Keratinocyte (primary cell): ENCODE data around the gene GRIA3. TPM values are rescaled to one million over a fixed set of nuclear protein-coding genes. Genes with fewer than 3 reads are reported as not detected.

Experiments used
- DNase-seq: peaks from one replicate; pipeline ENCODE4 v3.0.0-alpha.2; 2011; ENCODE audit warnings: low read depth, missing footprints, low spot score
- FAIRE-seq: peaks from 2 replicates; lab custom pipeline; 2011; peaks lifted over from hg19 to GRCh38; lab: Jason Lieb, UNC
- H2AFZ ChIP-seq: 2 replicates; pipeline ENCODE4 v1.6.0; 2012; ENCODE audit warnings: low read length, control low read depth, inconsistent platforms; ENCODE audit not compliant: control insufficient read depth
- H3K27ac ChIP-seq: 2 replicates; pipeline ENCODE4 v1.5.1; 2011; ENCODE audit warnings: low read length; ENCODE audit not compliant: control insufficient read depth, insufficient read depth
- H3K27me3 ChIP-seq: 3 replicates; pipeline ENCODE4 v1.6.0; 2011; ENCODE audit warnings: low read length; ENCODE audit not compliant: control insufficient read depth, insufficient read depth; ENCODE audit errors: extremely low read depth
- H3K36me3 ChIP-seq, 2 experiments: 2 replicates in 1 of 2; 3 replicates in 1 of 2; pipeline ENCODE4 v1.5.1; 2011; ENCODE audit warnings: low read length in 2 of 2, mild to moderate bottlenecking in 1 of 2; ENCODE audit not compliant: control insufficient read depth in 2 of 2, insufficient read depth in 2 of 2; ENCODE audit errors: extremely low read depth in 1 of 2
- H3K4me1 ChIP-seq: 3 replicates; pipeline ENCODE4 v1.5.1; 2011; ENCODE audit warnings: low read length; ENCODE audit not compliant: control insufficient read depth, insufficient read depth; ENCODE audit errors: extremely low read depth
- H3K4me2 ChIP-seq: 3 replicates; pipeline ENCODE4 v1.6.0; 2011; ENCODE audit warnings: low read depth, low read length; ENCODE audit not compliant: control insufficient read depth, insufficient read depth; ENCODE audit errors: extremely low read depth
- H3K4me3 ChIP-seq, 3 experiments: fragments of 200-600 bp in 1 of 3; sonication (generic) in 1 of 3; 2 replicates in 2 of 3; 3 replicates in 1 of 3; pipeline ENCODE4 v1.5.1; 2011 to 2016; ENCODE audit warnings: low read length in 3 of 3, mild to moderate bottlenecking in 3 of 3, control low read depth in 2 of 3, inconsistent platforms in 1 of 3, low read depth in 1 of 3, mixed read lengths in 1 of 3, mixed run types in 1 of 3, moderate library complexity in 1 of 3; ENCODE audit not compliant: control insufficient read depth in 2 of 3, insufficient read depth in 2 of 3; ENCODE audit errors: extremely low read depth in 1 of 3
- H3K79me2 ChIP-seq: 2 replicates; pipeline ENCODE4 v1.6.0; 2012; ENCODE audit warnings: low read length; ENCODE audit not compliant: control insufficient read depth, insufficient read depth
- H3K9ac ChIP-seq: 3 replicates; pipeline ENCODE4 v1.6.0; 2011; ENCODE audit warnings: low read length; ENCODE audit not compliant: control insufficient read depth, insufficient read depth; ENCODE audit errors: extremely low read depth
- H3K9me1 ChIP-seq: 3 replicates; pipeline ENCODE4 v1.6.0; 2011; ENCODE audit warnings: low read length; ENCODE audit not compliant: control insufficient read depth, insufficient read depth; ENCODE audit errors: extremely low read depth
- H3K9me3 ChIP-seq: 2 replicates; pipeline ENCODE4 v1.5.1; 2012; ENCODE audit warnings: low read depth, low read length; ENCODE audit not compliant: control insufficient read depth
- H4K20me1 ChIP-seq: 3 replicates; pipeline ENCODE4 v1.6.0; 2011; ENCODE audit warnings: low read length; ENCODE audit not compliant: control insufficient read depth, insufficient read depth; ENCODE audit errors: extremely low read depth
- EZH2 ChIP-seq: IDR thresholded peaks from one replicate; pipeline ENCODE4 v1.6.1; 2012; ENCODE audit warnings: inconsistent platforms, mild to moderate bottlenecking, low read length, moderate library complexity
- dilution Hi-C: fragments of 300-500 bp; cut with MboI; formaldehyde crosslinking; loops from one replicate; pipeline ENCODE4 v1.7.0; 2020; ENCODE audit warnings: low sequenced_read_pairs; ENCODE audit not compliant: extremely low pct_ligation_motif_present
- polyA plus RNA-seq, 5 experiments: library from polyadenylated mRNA; depleted of rRNA in 3 of 5; stranded (reverse) in 3 of 5; stranded (forward) in 1 of 5; unstranded in 1 of 5; fragments of >200 nt; gene quantifications; 1 replicate in 1 of 5; 2 replicates in 3 of 5; 3 replicates in 1 of 5; pipeline versions ENCODE4 v1.2.1 to v1.2.3, GENCODE V29; 2011 to 2012; ENCODE audit warnings: missing spikeins in 2 of 5, low read depth in 1 of 5, low replicate concordance in 1 of 5
- TF ChIP-seq, protein P1 (sequence below), 3 experiments: IDR thresholded peaks in 1 of 3; conservative IDR thresholded peaks in 1 of 3; optimal IDR thresholded peaks in 1 of 3; 2 replicates in 2 of 3; 3 replicates in 1 of 3; pipeline versions ENCODE3 to v1.5.1; 2011; ENCODE audit warnings: low read length in 3 of 3, mild to moderate bottlenecking in 3 of 3, moderate library complexity in 2 of 3, control low read depth in 1 of 3, inconsistent platforms in 1 of 3; ENCODE audit not compliant: insufficient read depth in 2 of 3; ENCODE audit errors: extremely low read depth in 1 of 3

The GRIA3 gene
- polyA plus RNA-seq, 1 donor (not counting 4 experiments of a cell fraction or from before 2014, with no cell fraction given), result not detected

DNA sequence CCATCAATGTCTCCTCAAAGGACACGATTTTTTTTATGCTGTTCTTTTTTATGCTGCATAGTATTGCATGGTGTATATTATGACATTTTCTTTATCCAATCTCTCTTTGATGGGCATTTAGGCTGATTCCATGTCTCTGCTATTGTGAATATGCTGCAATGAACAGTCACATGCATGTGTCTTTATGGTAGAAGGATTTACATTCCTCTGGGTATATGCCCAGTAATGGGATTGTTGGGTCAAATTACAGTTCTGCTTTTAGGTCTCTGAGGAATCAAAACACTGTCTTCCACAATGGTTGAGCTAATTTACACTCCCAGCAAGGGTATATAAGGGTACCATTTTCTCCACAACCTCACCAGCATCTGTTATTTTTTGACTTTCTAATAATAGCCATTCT lies 113.9 kb downstream of the GRIA3 start:
- dilution Hi-C loops, result no loop called here
- Histone ChIP-seq H3K27ac (no peak overlapping the region), H3K4me1 (no peaks in the 10 kb centered on the region), H4K20me1 (no peaks in the 10 kb centered on the region), H3K4me3 (no peak overlapping the region), H3K9ac (no peak overlapping the region), H3K27me3 (no peaks in the 10 kb centered on the region), H3K4me2 (no peak overlapping the region), H3K9me1 (no peaks in the 10 kb centered on the region), H3K9me3 (no peaks in the 10 kb centered on the region), H2AFZ (no peak overlapping the region), H3K36me3 (no peaks in the 10 kb centered on the region), H3K79me2 (no peaks in the 10 kb centered on the region)
- DNase-seq, result no peak
- TF ChIP-seq, protein P1, sequence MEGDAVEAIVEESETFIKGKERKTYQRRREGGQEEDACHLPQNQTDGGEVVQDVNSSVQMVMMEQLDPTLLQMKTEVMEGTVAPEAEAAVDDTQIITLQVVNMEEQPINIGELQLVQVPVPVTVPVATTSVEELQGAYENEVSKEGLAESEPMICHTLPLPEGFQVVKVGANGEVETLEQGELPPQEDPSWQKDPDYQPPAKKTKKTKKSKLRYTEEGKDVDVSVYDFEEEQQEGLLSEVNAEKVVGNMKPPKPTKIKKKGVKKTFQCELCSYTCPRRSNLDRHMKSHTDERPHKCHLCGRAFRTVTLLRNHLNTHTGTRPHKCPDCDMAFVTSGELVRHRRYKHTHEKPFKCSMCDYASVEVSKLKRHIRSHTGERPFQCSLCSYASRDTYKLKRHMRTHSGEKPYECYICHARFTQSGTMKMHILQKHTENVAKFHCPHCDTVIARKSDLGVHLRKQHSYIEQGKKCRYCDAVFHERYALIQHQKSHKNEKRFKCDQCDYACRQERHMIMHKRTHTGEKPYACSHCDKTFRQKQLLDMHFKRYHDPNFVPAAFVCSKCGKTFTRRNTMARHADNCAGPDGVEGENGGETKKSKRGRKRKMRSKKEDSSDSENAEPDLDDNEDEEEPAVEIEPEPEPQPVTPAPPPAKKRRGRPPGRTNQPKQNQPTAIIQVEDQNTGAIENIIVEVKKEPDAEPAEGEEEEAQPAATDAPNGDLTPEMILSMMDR (optimal IDR thresholded peaks at IDR 0.05 in 1 of 3, IDR thresholded peaks at IDR 0.05 in 1 of 3, conservative IDR thresholded peaks at IDR 0.05 in 1 of 3; ENCODE audit: extremely low read depth in 1 of 3, insufficient read depth in 2 of 3, low read length in 3 of 3), result no peak
- no peak for TF ChIP-seq EZH2
- FAIRE-seq, result no peak

DNA sequence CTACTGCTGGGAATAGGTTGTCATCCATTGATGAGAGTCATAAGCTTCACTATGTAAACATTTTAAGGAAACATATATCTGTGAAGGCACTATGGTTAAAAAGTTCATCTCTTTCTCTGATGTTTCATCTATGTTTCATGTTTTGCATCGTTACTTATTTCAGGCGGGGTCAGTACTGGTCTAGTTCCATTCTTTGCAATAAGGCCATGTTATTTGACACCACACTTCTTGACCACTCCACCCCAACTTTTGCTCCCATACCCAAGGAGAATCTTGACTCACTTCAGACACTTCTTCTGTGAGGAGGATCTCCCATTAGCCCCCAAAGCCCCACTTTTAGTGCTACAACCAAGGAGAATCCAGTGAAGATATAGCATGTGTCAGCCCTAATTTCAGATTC lies 119.4 kb downstream of the GRIA3 start:
- H3K27me3 ChIP-seq, result no peaks in the 10 kb centered on the region
- no peaks in the 10 kb centered on the region for H3K9me3 ChIP-seq
- dilution Hi-C loops, result no loop called here
- H3K9me1 ChIP-seq, result no peaks in the 10 kb centered on the region
- no peak for DNase-seq
- no peak overlapping the region for H3K4me2 ChIP-seq
- no peaks in the 10 kb centered on the region for H3K79me2 ChIP-seq
- no peaks in the 10 kb centered on the region for H3K4me1 ChIP-seq
- no peak for FAIRE-seq
- H3K4me3 ChIP-seq, result no peak overlapping the region
- H2AFZ ChIP-seq, result no peak overlapping the region
- no peak overlapping the region for H3K9ac ChIP-seq
- H3K36me3 ChIP-seq, result no peaks in the 10 kb centered on the region
- H3K27ac ChIP-seq, result no peak overlapping the region
- TF ChIP-seq EZH2, result no peak
- TF ChIP-seq, protein P1 (optimal IDR thresholded peaks at IDR 0.05 in 1 of 3, IDR thresholded peaks at IDR 0.05 in 1 of 3, conservative IDR thresholded peaks at IDR 0.05 in 1 of 3; ENCODE audit: extremely low read depth in 1 of 3, insufficient read depth in 2 of 3, low read length in 3 of 3), result no peak
- no peaks in the 10 kb centered on the region for H4K20me1 ChIP-seq
